ENCODE measurements around the gene STAC3. TPM values are rescaled to one million over a fixed set of nuclear protein-coding genes. Genes with fewer than 3 reads are reported as not detected.
A peak's percentile ranks its signal among the peaks of the same experiment; 100 is the strongest.

Gene STAC3
- total and polyA plus RNA-seq, 2 of the 13 experiments (the other 11 are each of a cell fraction or from before 2014, with no cell fraction given) = 0.18 to 0.22 TPM

- no peak for TF ChIP-seq ZNF512B (CRISPR knock-in tag; IDR thresholded peaks at IDR 0.05; ENCODE audit: borderline replicate concordance)
- TF ChIP-seq TMF1 (CRISPR knock-in tag; IDR thresholded peaks at IDR 0.05; ENCODE audit: low read depth) = no peak
- TF ChIP-seq MAZ (IDR thresholded peaks at IDR 0.05; ENCODE audit: borderline replicate concordance, low read depth, low read length) = no peak; the same call in 1 of the 2 replicates
- TF ChIP-seq MAZ (CRISPR knock-in tag; IDR thresholded peaks at IDR 0.05; ENCODE audit: low read depth) = no peak
- no peak for TF ChIP-seq HOMEZ (CRISPR knock-in tag; IDR thresholded peaks at IDR 0.05; ENCODE audit: low read depth)
- TF ChIP-seq SOX5 (CRISPR knock-in tag; IDR thresholded peaks at IDR 0.05; ENCODE audit: borderline replicate concordance) = no peak
- TF ChIP-seq FOXO1 (CRISPR knock-in tag; IDR thresholded peaks at IDR 0.05) = no peak
- no peak for TF ChIP-seq HBP1 (CRISPR knock-in tag; IDR thresholded peaks at IDR 0.05; ENCODE audit: low read depth)
- TF ChIP-seq ZFP37 (CRISPR knock-in tag; IDR thresholded peaks at IDR 0.05; ENCODE audit: borderline replicate concordance) = no peak
- no peak for TF ChIP-seq POGK (CRISPR knock-in tag; conservative IDR thresholded peaks at IDR 0.05)
- no peak for TF ChIP-seq PREB (CRISPR knock-in tag; IDR thresholded peaks at IDR 0.05)
- TF ChIP-seq MLX (CRISPR knock-in tag; IDR thresholded peaks at IDR 0.05) = no peak
- TF ChIP-seq STAG1 (CRISPR knock-in tag; IDR thresholded peaks at IDR 0.05) = peak; percentile 51
- no peak for TF ChIP-seq ZZZ3 (CRISPR knock-in tag; IDR thresholded peaks at IDR 0.05; ENCODE audit: borderline replicate concordance)
- 0 out of 2 replicates have a peak, but pooled peaks have one; percentile 24 for TF ChIP-seq HNRNPL (IDR thresholded peaks at IDR 0.05; ENCODE audit: low read depth, low read length)
- no peak for TF ChIP-seq ZNF567 (CRISPR knock-in tag; IDR thresholded peaks at IDR 0.05; ENCODE audit: borderline replicate concordance)
- TF ChIP-seq KMT2A (CRISPR knock-in tag; IDR thresholded peaks at IDR 0.05) = no peak
- no peak for TF ChIP-seq ZFP41 (CRISPR knock-in tag; IDR thresholded peaks at IDR 0.05; ENCODE audit: borderline replicate concordance)
- peak; percentile 69 for TF ChIP-seq SMC3 (IDR thresholded peaks at IDR 0.05; ENCODE audit: low read length)
These were observed 36.6 kb downstream of the STAC3 start (continued) for GRCh38 chr12:57214398-57214781.
